ENCODE results near the gene ZDHHC7. TPM values are rescaled to one million over a fixed set of nuclear protein-coding genes. Genes with fewer than 3 reads are reported as not detected.

ZDHHC7 gene
- total and polyA plus RNA-seq, 9 of the 15 experiments (the other 6 are each of a cell fraction or from before 2014, with no cell fraction given), result 1.7 to 49.7 (median 37.4) TPM

DNA sequence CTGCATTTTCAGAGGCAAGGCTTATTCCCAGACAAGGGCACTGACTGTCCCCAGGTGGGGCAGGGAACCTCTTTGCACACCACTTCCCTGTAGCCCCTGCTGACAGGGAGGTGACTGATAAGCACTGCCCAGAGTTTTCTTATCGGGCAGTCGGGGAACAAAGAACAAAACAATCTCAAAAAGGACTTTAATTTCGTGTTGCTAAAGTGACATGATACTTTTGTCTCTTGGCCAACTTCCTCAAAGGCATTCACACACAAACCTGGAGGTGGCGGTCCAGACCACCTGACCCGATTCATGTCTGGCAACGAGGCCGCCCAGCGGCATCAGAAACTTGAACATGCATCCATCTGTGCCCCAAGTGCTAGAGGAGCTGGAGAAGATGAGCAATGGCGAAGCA lies 28.9 kb downstream of the ZDHHC7 start (continued):
- TF ChIP-seq PBX2 (CRISPR knock-in tag; IDR thresholded peaks at IDR 0.05; ENCODE audit: low read depth), result no peak
- 0 out of 2 replicates have a peak, but pooled peaks have one; percentile 17 for TF ChIP-seq PBX2 (tag; conservative IDR thresholded peaks at IDR 0.05; ENCODE audit: low read depth)
- no peak for TF ChIP-seq ZNF75A (CRISPR knock-in tag; IDR thresholded peaks at IDR 0.05)
- 0 out of 2 replicates have a peak, but pooled peaks have one; percentile 6 for TF ChIP-seq CBFA2T2 (conservative IDR thresholded peaks at IDR 0.05)
- no peak for TF ChIP-seq ZBTB1 (CRISPR knock-in tag; IDR thresholded peaks at IDR 0.05; ENCODE audit: borderline replicate concordance, low read depth)
- TF ChIP-seq SMARCE1 (IDR thresholded peaks at IDR 0.05), result peak; percentile 45; the same call in 1 of the 2 replicates
- TF ChIP-seq DPF2 (IDR thresholded peaks at IDR 0.05), result peak; percentile 64
- TF ChIP-seq TGIF2 (CRISPR knock-in tag; IDR thresholded peaks at IDR 0.05), result no peak
- TF ChIP-seq RREB1 (CRISPR knock-in tag; IDR thresholded peaks at IDR 0.05), result no peak
- TF ChIP-seq TFAP4 (CRISPR knock-in tag; IDR thresholded peaks at IDR 0.05; ENCODE audit: borderline replicate concordance), result peak; percentile 70; the same call in 1 of the 2 replicates
- TF ChIP-seq NCOR1 (IDR thresholded peaks at IDR 0.05), result no peak
- TF ChIP-seq ZFX (CRISPR knock-in tag; IDR thresholded peaks at IDR 0.05), result no peak
- TF ChIP-seq, protein P1, sequence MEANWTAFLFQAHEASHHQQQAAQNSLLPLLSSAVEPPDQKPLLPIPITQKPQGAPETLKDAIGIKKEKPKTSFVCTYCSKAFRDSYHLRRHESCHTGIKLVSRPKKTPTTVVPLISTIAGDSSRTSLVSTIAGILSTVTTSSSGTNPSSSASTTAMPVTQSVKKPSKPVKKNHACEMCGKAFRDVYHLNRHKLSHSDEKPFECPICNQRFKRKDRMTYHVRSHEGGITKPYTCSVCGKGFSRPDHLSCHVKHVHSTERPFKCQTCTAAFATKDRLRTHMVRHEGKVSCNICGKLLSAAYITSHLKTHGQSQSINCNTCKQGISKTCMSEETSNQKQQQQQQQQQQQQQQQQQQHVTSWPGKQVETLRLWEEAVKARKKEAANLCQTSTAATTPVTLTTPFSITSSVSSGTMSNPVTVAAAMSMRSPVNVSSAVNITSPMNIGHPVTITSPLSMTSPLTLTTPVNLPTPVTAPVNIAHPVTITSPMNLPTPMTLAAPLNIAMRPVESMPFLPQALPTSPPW (CRISPR knock-in tag; IDR thresholded peaks at IDR 0.05), result peak; percentile 16; the same call in 1 of the 2 replicates
- TF ChIP-seq PYGO2 (tag; IDR thresholded peaks at IDR 0.05), result no peak
- no peak for TF ChIP-seq TAF7 (tag; IDR thresholded peaks at IDR 0.05)
- TF ChIP-seq MEIS2 (IDR thresholded peaks at IDR 0.05; ENCODE audit: partially characterized antibody), result peak; percentile 52
- peak; percentile 52 for TF ChIP-seq CBFA2T3 (IDR thresholded peaks at IDR 0.05)
- TF ChIP-seq NFIX (CRISPR knock-in tag; IDR thresholded peaks at IDR 0.05; ENCODE audit: low read depth), result no peak
- TF ChIP-seq MYBL2 (IDR thresholded peaks at IDR 0.05; ENCODE audit: low read depth), result no peak
- no peak for TF ChIP-seq MYBL2 (CRISPR knock-in tag; IDR thresholded peaks at IDR 0.05; ENCODE audit: borderline replicate concordance)

All from K562 (cell line).